B cell (primary cell): ENCODE data around the gene HP1BP3. TPM values are rescaled to one million over a fixed set of nuclear protein-coding genes. Genes with fewer than 3 reads are reported as not detected.

ENCODE experiments used
- ATAC-seq: fragments of 200-7000 bp; cut with Tn5 transposase; one replicate; pipeline ENCODE4 v1.10.0; 2021; ENCODE audit warnings: low read depth, mild to moderate bottlenecking, moderate number of reproducible peaks, moderate library complexity
- CTCF ChIA-PET: fragments of 350-600 bp; sonication (Branson Sonifier 250); formaldehyde crosslinking; loops from one replicate; lab custom pipeline; 2021; ENCODE audit warnings: antibody characterized with exemption, inconsistent platforms; lab: Charles Lee
- POLR2A ChIA-PET: fragments of 350-600 bp; sonication (Branson Sonifier 250); formaldehyde crosslinking; loops from one replicate; lab custom pipeline; 2021; ENCODE audit warnings: antibody characterized with exemption; lab: Charles Lee
- DNase-seq: peaks from one replicate; pipeline ENCODE4 v3.0.0; 2013
- H2AFZ ChIP-seq: 2 replicates; pipeline ENCODE4 v1.6.1; 2012; ENCODE audit warnings: mild to moderate bottlenecking, low read depth, low read length; ENCODE audit not compliant: insufficient read depth, poor library complexity, severe bottlenecking
- H3K27ac ChIP-seq, 2 donors: 1 replicate in 1 of 2; 2 replicates in 1 of 2; pipeline ENCODE4 v1.5.1; 2012 to 2013; ENCODE audit warnings: low read length in 2 of 2, mild to moderate bottlenecking in 2 of 2, moderate library complexity in 1 of 2
- H3K27me3 ChIP-seq, 4 experiments: fragments of 200-600 bp in 1 of 4; sonication (generic) in 1 of 4; replicated peaks in 1 of 4; 1 replicate in 2 of 4; 2 replicates in 2 of 4; pipeline versions ENCODE4 v1.6.1 to v1.7.0; 2013 to 2016; ENCODE audit warnings: low read length in 3 of 4, mild to moderate bottlenecking in 2 of 4, mixed read lengths in 1 of 4, moderate library complexity in 1 of 4; ENCODE audit not compliant: insufficient read depth in 4 of 4, control insufficient read depth in 3 of 4; ENCODE audit errors: control extremely low read depth in 1 of 4
- H3K36me3 ChIP-seq, 2 experiments: replicated peaks in 1 of 2; 1 replicate in 1 of 2; 2 replicates in 1 of 2; pipeline versions ENCODE4 v1.6.1 to v1.7.1; 2013; ENCODE audit warnings: low read length in 1 of 2; ENCODE audit not compliant: insufficient read depth in 2 of 2, control insufficient read depth in 1 of 2; ENCODE audit errors: control extremely low read depth in 1 of 2, extremely low read depth in 1 of 2
- H3K4me1 ChIP-seq, 2 donors: fragments of 200-600 bp in 1 of 2; sonication (generic) in 1 of 2; 1 replicate in 1 of 2; 2 replicates in 1 of 2; pipeline versions ENCODE4 v1.5.1 to v1.6.1; 2013 to 2017; ENCODE audit warnings: low read length in 2 of 2; ENCODE audit not compliant: control insufficient read depth in 2 of 2, insufficient read depth in 2 of 2
- H3K4me2 ChIP-seq: replicated peaks from 2 replicates; pipeline ENCODE3; 2012; ENCODE audit warnings: mild to moderate bottlenecking, low read depth, low read length; ENCODE audit not compliant: poor library complexity, severe bottlenecking
- H3K4me3 ChIP-seq, 5 experiments: fragments of 200-600 bp in 1 of 5; sonication (generic) in 1 of 5; 1 replicate in 3 of 5; 2 replicates in 2 of 5; pipeline versions ENCODE4 v1.5.1 to v1.7.0; 2011 to 2016; ENCODE audit warnings: low read length in 4 of 5, mild to moderate bottlenecking in 4 of 5, low read depth in 2 of 5, control low read depth in 1 of 5, moderate library complexity in 1 of 5; ENCODE audit not compliant: insufficient read depth in 1 of 5; ENCODE audit errors: control extremely low read depth in 1 of 5, extremely low read depth in 1 of 5
- H3K79me2 ChIP-seq: fragments of 200-600 bp; sonication (generic); one replicate; pipeline ENCODE4 v1.6.0; 2016; ENCODE audit warnings: low read length; ENCODE audit not compliant: control insufficient read depth, insufficient read depth
- H3K9ac ChIP-seq: fragments of 200-600 bp; sonication (generic); 2 replicates; pipeline ENCODE4 v1.6.1; 2017; ENCODE audit warnings: mild to moderate bottlenecking, low read length, moderate library complexity
- H3K9me3 ChIP-seq, 3 donors: one replicate each; pipeline versions ENCODE4 v1.6.1 to v1.7.1; 2013; ENCODE audit warnings: low read length in 2 of 3; ENCODE audit not compliant: control insufficient read depth in 2 of 3, insufficient read depth in 1 of 3; ENCODE audit errors: control extremely low read depth in 1 of 3
- H4K20me1 ChIP-seq: 2 replicates; pipeline ENCODE4 v1.6.0; 2012; ENCODE audit warnings: mild to moderate bottlenecking, low read length; ENCODE audit not compliant: insufficient read depth, control insufficient read depth, poor library complexity, severe bottlenecking
- H3K27ac Mint-ChIP-seq: one replicate; pipeline ENCODE4 v1.8.0; 2021; ENCODE audit warnings: mixed read lengths
- H3K27me3 Mint-ChIP-seq: one replicate; pipeline ENCODE4 v1.8.0; 2021; ENCODE audit warnings: mixed read lengths
- H3K4me1 Mint-ChIP-seq: one replicate; pipeline ENCODE4 v1.8.0; 2021; ENCODE audit warnings: mixed read lengths
- H3K4me3 Mint-ChIP-seq: one replicate; pipeline ENCODE4 v1.8.0; 2021; ENCODE audit warnings: mixed read lengths
- H3K9me3 Mint-ChIP-seq: one replicate; pipeline ENCODE4 v1.8.0; 2022; ENCODE audit warnings: mixed read lengths; ENCODE audit not compliant: insufficient read depth
- CTCF ChIP-seq: fragments of 200-600 bp; IDR thresholded peaks from one replicate; pipeline ENCODE4 v1.8.0; 2022; ENCODE audit warnings: antibody characterized with exemption, mild to moderate bottlenecking
- EZH2 ChIP-seq: IDR thresholded peaks from 2 replicates; pipeline ENCODE4 v1.6.1; 2012; ENCODE audit warnings: borderline replicate concordance, low read depth, mild to moderate bottlenecking, moderate library complexity, low read length; ENCODE audit not compliant: insufficient read depth, poor library complexity, severe bottlenecking
- WGBS: methylation state at CpG from one replicate; pipeline ENCODE4 v1.1.5; 2013; ENCODE audit warnings: missing lambda C conversion rate; ENCODE audit not compliant: insufficient coverage; 5-methylcytosine and 5-hydroxymethylcytosine counted together
- intact Hi-C: fragments of 100-400 bp; cut with micrococcal nuclease; formaldehyde crosslinking; loops from one replicate; pipeline ENCODE4 v1.10.0; 2022
- polyA plus RNA-seq: library from polyadenylated mRNA; depleted of rRNA; stranded (reverse); fragments of >200 nt; gene quantifications from 2 replicates; pipeline ENCODE4 v1.2.3, GENCODE V29; 2012
- total RNA-seq, 2 donors: library from RNA; stranded (reverse); fragments of 120-200 nt in 1 of 2; gene quantifications; 1 replicate in 1 of 2; 2 replicates in 1 of 2; pipeline versions ENCODE4 v1.2.3 to v1.2.4, GENCODE V29; 2013 to 2022

The HP1BP3 gene
- total and polyA plus RNA-seq, 2 donors (not counting 1 experiment from before 2014, with no cell fraction given) = 147 to 303 TPM

- peak overlapping the region; percentile 67 to 91 for H3K27ac ChIP-seq
- Mint-ChIP-seq H3K4me1 (peaks cover 43% of the 10 kb centered on the region), H3K4me3 (peak overlapping the region; percentile 99), H3K27ac (peak overlapping the region; percentile 98), H3K9me3 (no peaks in the 10 kb centered on the region), H3K27me3 (no peaks in the 10 kb centered on the region)
- no peak for TF ChIP-seq CTCF
- TF ChIP-seq EZH2 = no peak
- ATAC-seq (peak; percentile 0), DNase-seq (no peak)
- intact Hi-C loops = loop anchor here (1.0 to 10.0 kb wide), 6 partner anchors 53 to 1241 kb away; partner anchors contain the start of genes ECE1, OTUD3, SH2D5 and USP48
- peaks cover 49% of the 10 kb centered on the region for H3K79me2 ChIP-seq
- ChIA-PET CTCF (interaction anchor here (1.0 to 1.4 kb wide), 3 partner anchors 15 to 409 kb away, joined by 3 to 6 read pairs (median 4); no protein-coding TSS in a partner anchor), POLR2A (interaction anchor here (1.0 to 1.5 kb wide), 3 partner anchors 55 to 409 kb away, joined by 3 to 4 read pairs (median 4); partner anchors contain the start of gene MUL1)
- WGBS = 0% methylated on average over 16 of the region's 16 CpGs
- H3K4me2 ChIP-seq = peak overlapping the region; percentile 96
- no peaks in the 10 kb centered on the region for H3K36me3 ChIP-seq
- peaks cover 19 to 33% of the 10 kb centered on the region in 2 donors for H3K4me1 ChIP-seq
- H3K27me3 ChIP-seq = no peaks in the 10 kb centered on the region
- peak overlapping the region; percentile 78 to 92 (median 82) for H3K4me3 ChIP-seq
- peak overlapping the region; percentile 95 for H2AFZ ChIP-seq
- no peaks in the 10 kb centered on the region for H3K9me3 ChIP-seq
- peaks cover 53% of the 10 kb centered on the region for H4K20me1 ChIP-seq
- peak overlapping the region; percentile 96 for H3K9ac ChIP-seq
These were observed 1.2 kb downstream of the HP1BP3 start for GRCh38 chr1:20785907-20786252.

GRCh38 chr1:20775700-20776099 lies 11.4 kb downstream of the HP1BP3 start:
- DNase-seq (no peak), ATAC-seq (no peak)
- Mint-ChIP-seq H3K27ac (no peak overlapping the region), H3K4me3 (no peak overlapping the region), H3K4me1 (peaks cover 4% of the 10 kb centered on the region), H3K27me3 (no peaks in the 10 kb centered on the region), H3K9me3 (no peaks in the 10 kb centered on the region)
- Histone ChIP-seq H3K79me2 (peaks cover 51% of the 10 kb centered on the region), H3K4me1 (no peaks in the 10 kb centered on the region), H3K36me3 (peaks cover 13 to 63% of the 10 kb centered on the region in 2 experiments), H3K9me3 (no peaks in the 10 kb centered on the region), H3K9ac (no peak overlapping the region), H4K20me1 (peaks cover 41% of the 10 kb centered on the region), H3K27ac (no peak overlapping the region), H2AFZ (no peak overlapping the region), H3K4me2 (no peak overlapping the region), H3K27me3 (no peaks in the 10 kb centered on the region), H3K4me3 (no peak overlapping the region)
- POLR2A ChIA-PET = no interaction called here
- TF ChIP-seq EZH2 (no peak), CTCF (no peak)
- CTCF ChIA-PET = interaction anchor here (0.6 kb wide), 1 partner anchor 49 kb away, joined by 5 read pairs; no protein-coding TSS in a partner anchor
- intact Hi-C loops = no loop called here
- WGBS = no CpG with 5 or more reads among the region's 4 CpGs
